ENCODE results near the gene IL1RN.

The IL1RN gene

GRCh38 chr2:113175736-113176695, 48.6 kb downstream of the IL1RN start:
- Histone ChIP-seq H3K27me3 (ENCODE audit: control insufficient read depth, insufficient read depth, low read length) (no peaks in the 10 kb centered on the region), H3K36me3 (ENCODE audit: control insufficient read depth, insufficient read depth, low read length) (no peaks in the 10 kb centered on the region), H3K4me1 (ENCODE audit: control insufficient read depth, insufficient read depth, low read length) (peaks cover 38% of the 10 kb centered on the region), H3K9ac (ENCODE audit: low read length) (no peak overlapping the region), H3K4me3 (ENCODE audit: low read length) (no peak overlapping the region), H3K9me3 (ENCODE audit: control insufficient read depth, low read length) (no peaks in the 10 kb centered on the region)

- peaks cover 44% of the 10 kb centered on the region for H3K4me1 ChIP-seq (ENCODE audit: control insufficient read depth, insufficient read depth, low read length)
- H3K27me3 ChIP-seq (ENCODE audit: control insufficient read depth, insufficient read depth, low read length), result no peaks in the 10 kb centered on the region
- no peak overlapping the region for H3K4me3 ChIP-seq (ENCODE audit: low read length)
- no peak overlapping the region for H3K9ac ChIP-seq (ENCODE audit: low read length)
- no peaks in the 10 kb centered on the region for H3K36me3 ChIP-seq (ENCODE audit: control insufficient read depth, insufficient read depth, low read length)
- H3K9me3 ChIP-seq (ENCODE audit: control insufficient read depth, low read length), result no peaks in the 10 kb centered on the region
Measured at GRCh38 chr2:113176696-113177355, 49.4 kb downstream of the IL1RN start.

- Histone ChIP-seq H3K27me3 (ENCODE audit: control insufficient read depth, insufficient read depth, low read length) (no peaks in the 10 kb centered on the region), H3K36me3 (ENCODE audit: control insufficient read depth, insufficient read depth, low read length) (no peaks in the 10 kb centered on the region), H3K4me1 (ENCODE audit: control insufficient read depth, insufficient read depth, low read length) (peaks cover 36% of the 10 kb centered on the region), H3K9me3 (ENCODE audit: control insufficient read depth, low read length) (no peaks in the 10 kb centered on the region), H3K9ac (ENCODE audit: low read length) (no peak overlapping the region), H3K4me3 (ENCODE audit: low read length) (no peak overlapping the region)
Measured at GRCh38 chr2:113178069-113178746, 50.8 kb downstream of the IL1RN start.

GRCh38 chr2:113178891-113179290, 51.5 kb downstream of the IL1RN start:
- Histone ChIP-seq H3K4me1 (ENCODE audit: control insufficient read depth, insufficient read depth, low read length) (peaks cover 29% of the 10 kb centered on the region), H3K36me3 (ENCODE audit: control insufficient read depth, insufficient read depth, low read length) (no peaks in the 10 kb centered on the region), H3K9me3 (ENCODE audit: control insufficient read depth, low read length) (no peaks in the 10 kb centered on the region), H3K27me3 (ENCODE audit: control insufficient read depth, insufficient read depth, low read length) (no peaks in the 10 kb centered on the region), H3K9ac (ENCODE audit: low read length) (no peak overlapping the region), H3K4me3 (ENCODE audit: low read length) (no peak overlapping the region)

GRCh38 chr2:113179446-113180045, 52.1 kb downstream of the IL1RN start:
- Histone ChIP-seq H3K4me1 (ENCODE audit: control insufficient read depth, insufficient read depth, low read length) (peaks cover 23% of the 10 kb centered on the region), H3K36me3 (ENCODE audit: control insufficient read depth, insufficient read depth, low read length) (no peaks in the 10 kb centered on the region)

GRCh38 chr2:113180131-113180946, 52.9 kb downstream of the IL1RN start:
- H3K4me1 ChIP-seq (ENCODE audit: control insufficient read depth, insufficient read depth, low read length), result peaks cover 21% of the 10 kb centered on the region
- no peak overlapping the region for H3K9ac ChIP-seq (ENCODE audit: low read length)
- H3K27me3 ChIP-seq (ENCODE audit: control insufficient read depth, insufficient read depth, low read length), result no peaks in the 10 kb centered on the region
- H3K4me3 ChIP-seq (ENCODE audit: low read length), result no peak overlapping the region
- no peaks in the 10 kb centered on the region for H3K36me3 ChIP-seq (ENCODE audit: control insufficient read depth, insufficient read depth, low read length)
- no peaks in the 10 kb centered on the region for H3K9me3 ChIP-seq (ENCODE audit: control insufficient read depth, low read length)

More at GRCh38 chr2:113179446-113180045, 52.1 kb downstream of the IL1RN start:
- Histone ChIP-seq H3K9ac (ENCODE audit: low read length) (no peak overlapping the region), H3K4me3 (ENCODE audit: low read length) (no peak overlapping the region), H3K9me3 (ENCODE audit: control insufficient read depth, low read length) (no peaks in the 10 kb centered on the region), H3K27me3 (ENCODE audit: control insufficient read depth, insufficient read depth, low read length) (no peaks in the 10 kb centered on the region)

GRCh38 chr2:113181258-113182051, 54.1 kb downstream of the IL1RN start:
- Histone ChIP-seq H3K9ac (ENCODE audit: low read length) (peak overlapping the region; percentile 30), H3K4me3 (ENCODE audit: low read length) (no peak overlapping the region), H3K4me1 (ENCODE audit: control insufficient read depth, insufficient read depth, low read length) (peaks cover 29% of the 10 kb centered on the region), H3K9me3 (ENCODE audit: control insufficient read depth, low read length) (no peaks in the 10 kb centered on the region), H3K27me3 (ENCODE audit: control insufficient read depth, insufficient read depth, low read length) (no peaks in the 10 kb centered on the region), H3K36me3 (ENCODE audit: control insufficient read depth, insufficient read depth, low read length) (no peaks in the 10 kb centered on the region)

- Histone ChIP-seq H3K4me3 (ENCODE audit: low read length) (no peak overlapping the region), H3K36me3 (ENCODE audit: control insufficient read depth, insufficient read depth, low read length) (no peaks in the 10 kb centered on the region), H3K27me3 (ENCODE audit: control insufficient read depth, insufficient read depth, low read length) (no peaks in the 10 kb centered on the region), H3K9me3 (ENCODE audit: control insufficient read depth, low read length) (no peaks in the 10 kb centered on the region), H3K4me1 (ENCODE audit: control insufficient read depth, insufficient read depth, low read length) (peaks cover 29% of the 10 kb centered on the region), H3K9ac (ENCODE audit: low read length) (no peak overlapping the region)
Measured at GRCh38 chr2:113182471-113183260, 55.3 kb downstream of the IL1RN start.

GRCh38 chr2:113183264-113183663, 55.9 kb downstream of the IL1RN start:
- Histone ChIP-seq H3K4me3 (ENCODE audit: low read length) (no peak overlapping the region), H3K4me1 (ENCODE audit: control insufficient read depth, insufficient read depth, low read length) (peaks cover 29% of the 10 kb centered on the region), H3K9me3 (ENCODE audit: control insufficient read depth, low read length) (no peaks in the 10 kb centered on the region), H3K9ac (ENCODE audit: low read length) (no peak overlapping the region), H3K36me3 (ENCODE audit: control insufficient read depth, insufficient read depth, low read length) (no peaks in the 10 kb centered on the region), H3K27me3 (ENCODE audit: control insufficient read depth, insufficient read depth, low read length) (no peaks in the 10 kb centered on the region)
